Sigmoid colon (tissue), 4 donors: ENCODE measurements around the gene RPL36AL.

Experiments used
- CTCF ChIP-seq, 4 experiments: fragments of 450-650 bp in 3 of 4; fragments of 200-600 bp in 1 of 4; IDR thresholded peaks; one replicate each; pipeline ENCODE4 v1.5.1; 2016 to 2019; ENCODE audit warnings: antibody characterized with exemption in 4 of 4, mild to moderate bottlenecking in 3 of 4, moderate library complexity in 2 of 4
- EP300 ChIP-seq, 4 donors: sonication (generic); formaldehyde crosslinking; IDR thresholded peaks; one replicate each; pipeline ENCODE4 v1.6.1; 2017; ENCODE audit warnings: antibody characterized with exemption in 4 of 4
- POLR2A ChIP-seq, 2 donors: fragments of 450-650 bp; IDR thresholded peaks; one replicate each; pipeline ENCODE4 v1.6.1; 2016; ENCODE audit warnings: antibody characterized with exemption in 2 of 2, mild to moderate bottlenecking in 2 of 2, moderate library complexity in 2 of 2

GRCh38 chr14:49621114-49621881, 872 bp upstream of the RPL36AL start:
- TF ChIP-seq POLR2A (IDR thresholded peaks at IDR 0.05) (no peak), CTCF (IDR thresholded peaks at IDR 0.05) (no peak), EP300 (IDR thresholded peaks at IDR 0.05) (no peak)
